Fibroblast of skin of left biceps (primary cell): ENCODE data around the gene UNC5C.

ENCODE experiments used
- DNase-seq, 2 experiments: peaks; one replicate each; pipeline ENCODE4 v3.0.0-alpha.2; 2013; ENCODE audit warnings: low read depth in 2 of 2

UNC5C gene

GRCh38 chr4:95348418-95348817 is 200.4 kb downstream of the UNC5C start:
- no peak for DNase-seq

- no peak for DNase-seq
Observed at GRCh38 chr4:95343235-95343634, 205.5 kb downstream of the UNC5C start.

GRCh38 chr4:95340191-95340590 is 208.6 kb downstream of the UNC5C start:
- no peak for DNase-seq

- no peak for DNase-seq
Observed at GRCh38 chr4:95325665-95326064, 223.1 kb downstream of the UNC5C start.

- DNase-seq, result no peak
Observed at GRCh38 chr4:95319169-95319568, 229.6 kb downstream of the UNC5C start.

GRCh38 chr4:95318483-95318882 is 230.3 kb downstream of the UNC5C start:
- DNase-seq, result no peak

- no peak for DNase-seq
Observed at GRCh38 chr4:95318044-95318443, 230.7 kb downstream of the UNC5C start.

GRCh38 chr4:95317085-95317793 is 231.5 kb downstream of the UNC5C start:
- DNase-seq, result no peak

GRCh38 chr4:95314573-95314972 is 234.2 kb downstream of the UNC5C start:
- DNase-seq, result no peak

- no peak for DNase-seq
Observed at GRCh38 chr4:95304898-95305297, 243.9 kb downstream of the UNC5C start.

GRCh38 chr4:95300304-95300703 is 248.5 kb downstream of the UNC5C start:
- DNase-seq, result no peak

GRCh38 chr4:95296052-95296451 is 252.7 kb downstream of the UNC5C start:
- DNase-seq, result no peak

GRCh38 chr4:95295157-95295556 is 253.6 kb downstream of the UNC5C start:
- DNase-seq, result no peak

- no peak for DNase-seq
Observed at GRCh38 chr4:95294321-95294720, 254.5 kb downstream of the UNC5C start.

- no peak for DNase-seq
Observed at GRCh38 chr4:95293014-95293413, 255.8 kb downstream of the UNC5C start.

GRCh38 chr4:95290702-95291101 is 258.1 kb downstream of the UNC5C start:
- DNase-seq, result no peak

- no peak for DNase-seq
Observed at GRCh38 chr4:95289028-95289634, 259.6 kb downstream of the UNC5C start.

GRCh38 chr4:95288552-95288951 is 260.2 kb downstream of the UNC5C start:
- no peak for DNase-seq

GRCh38 chr4:95285797-95286196 is 263.0 kb downstream of the UNC5C start:
- no peak for DNase-seq

GRCh38 chr4:95284655-95285054 is 264.1 kb downstream of the UNC5C start:
- no peak for DNase-seq

- DNase-seq, result no peak
Observed at GRCh38 chr4:95283320-95283719, 265.5 kb downstream of the UNC5C start.

- DNase-seq, result no peak
Observed at GRCh38 chr4:95272797-95273196, 276.0 kb downstream of the UNC5C start.

GRCh38 chr4:95272036-95272435 is 276.7 kb downstream of the UNC5C start:
- DNase-seq, result peak in 1 of 2 experiments; percentile 9
